ENCODE results near the gene SLMAP.

- TF ChIP-seq CTCF (IDR thresholded peaks at IDR 0.05) (no peak), POLR2A (IDR thresholded peaks at IDR 0.05) (no peak), EP300 (IDR thresholded peaks at IDR 0.05) (no peak)
These were observed 49.2 kb downstream of the SLMAP start for GRCh38 chr3:57805266-57805665.

All from suprapubic skin (tissue), 3 donors.